Neural cell (in vitro differentiated cells): ENCODE measurements around the gene PAX2. TPM values are rescaled to one million over a fixed set of nuclear protein-coding genes. Genes with fewer than 3 reads are reported as not detected.

Source experiments
- H2AFZ ChIP-seq: fragments of 200-600, 300-800 bp; sonication (generic), shearing (Covaris generic); 2 replicates; pipeline ENCODE4 v1.6.0; 2014; ENCODE audit warnings: low read depth, mild to moderate bottlenecking, antibody characterized with exemption, low read length, moderate library complexity
- H3F3A ChIP-seq: fragments of 200-600 bp; shearing (Covaris generic); 2 replicates; pipeline ENCODE4 v1.6.1; 2016; ENCODE audit warnings: mild to moderate bottlenecking, moderate library complexity, mixed read lengths, antibody characterized with exemption, low read length; ENCODE audit not compliant: insufficient read depth, poor library complexity, severe bottlenecking
- H3K27ac ChIP-seq: fragments of 200-600, 300-800 bp; sonication (generic), shearing (Covaris generic); 2 replicates; pipeline ENCODE4 v1.5.1; 2014; ENCODE audit warnings: mild to moderate bottlenecking, low read length, moderate library complexity
- H3K27me3 ChIP-seq: fragments of 300-800, 200-600 bp; sonication (generic), shearing (Covaris generic); 2 replicates; pipeline ENCODE4 v1.6.0; 2014; ENCODE audit warnings: mild to moderate bottlenecking, low read depth, low read length, moderate library complexity; ENCODE audit not compliant: insufficient read depth
- H3K36me3 ChIP-seq: fragments of 300-800, 200-600 bp; sonication (generic), shearing (Covaris generic); 2 replicates; pipeline ENCODE4 v1.5.1; 2014; ENCODE audit warnings: mild to moderate bottlenecking, antibody characterized with exemption, low read length, moderate library complexity; ENCODE audit not compliant: insufficient read depth
- H3K4me2 ChIP-seq: fragments of 300-800, 200-600 bp; sonication (generic), shearing (Covaris generic); 2 replicates; pipeline ENCODE4 v1.6.0; 2014; ENCODE audit warnings: mild to moderate bottlenecking, low read length
- H3K4me3 ChIP-seq: fragments of 300-800, 200-600 bp; sonication (generic), shearing (Covaris generic); 2 replicates; pipeline ENCODE4 v1.5.1; 2014; ENCODE audit warnings: mild to moderate bottlenecking, low read length, moderate library complexity
- H3K79me2 ChIP-seq: fragments of 200-600 bp; shearing (Covaris generic); replicated peaks from 2 replicates; pipeline ENCODE4 v1.6.0; 2014; ENCODE audit warnings: mild to moderate bottlenecking, low read length, moderate library complexity; ENCODE audit not compliant: insufficient read depth
- H3K9ac ChIP-seq: fragments of 300-800, 200-600 bp; sonication (generic), shearing (Covaris generic); 2 replicates; pipeline ENCODE4 v1.6.1; 2016; ENCODE audit warnings: mild to moderate bottlenecking, low read length, mixed read lengths
- H3K9me2 ChIP-seq: fragments of 200-600 bp; shearing (Covaris generic); 2 replicates; pipeline ENCODE4 v1.6.1; 2016; ENCODE audit warnings: mild to moderate bottlenecking, low read length, mixed read lengths; ENCODE audit not compliant: insufficient read depth
- H3K9me3 ChIP-seq: fragments of 200-600, 300-800 bp; sonication (generic), shearing (Covaris generic); 2 replicates; pipeline ENCODE4 v1.6.1; 2016; ENCODE audit warnings: mild to moderate bottlenecking, mixed run types, low read length, moderate library complexity, mixed read lengths
- H4K20me1 ChIP-seq: fragments of 200-600 bp; shearing (Covaris generic); 2 replicates; pipeline ENCODE4 v1.6.1; 2016; ENCODE audit warnings: mild to moderate bottlenecking, mixed run types; ENCODE audit not compliant: insufficient read depth
- EP300 ChIP-seq: fragments of 450-650 bp; conservative IDR thresholded peaks from 2 replicates; pipeline ENCODE4 v1.6.1; 2014; ENCODE audit warnings: antibody characterized with exemption, mild to moderate bottlenecking, moderate library complexity; ENCODE audit not compliant: poor library complexity, severe bottlenecking
- EZH2 ChIP-seq: fragments of 200-600, 300-800 bp; shearing (Covaris generic), sonication (generic); IDR thresholded peaks from 2 replicates; pipeline ENCODE4 v1.6.1; 2014; ENCODE audit warnings: antibody characterized with exemption, low read length, borderline replicate concordance, mild to moderate bottlenecking; ENCODE audit not compliant: insufficient read depth, poor library complexity, severe bottlenecking
- MXI1 ChIP-seq: fragments of 450-650 bp; conservative IDR thresholded peaks from 2 replicates; pipeline ENCODE4 v1.6.1; 2014; ENCODE audit warnings: antibody characterized with exemption, mild to moderate bottlenecking; ENCODE audit not compliant: poor library complexity, severe bottlenecking
- POLR2AphosphoS5 ChIP-seq: IDR thresholded peaks from 2 replicates; pipeline ENCODE4 v1.6.1; 2012
- RAD21 ChIP-seq: fragments of 450-650 bp; conservative IDR thresholded peaks from 2 replicates; pipeline ENCODE4 v1.6.1; 2014; ENCODE audit warnings: antibody characterized with exemption, mild to moderate bottlenecking, moderate library complexity
- SMC3 ChIP-seq: fragments of 450-650 bp; conservative IDR thresholded peaks from 2 replicates; pipeline ENCODE4 v1.6.1; 2014; ENCODE audit warnings: antibody characterized with exemption, mild to moderate bottlenecking, moderate library complexity; ENCODE audit not compliant: poor library complexity
- TAF1 ChIP-seq: IDR thresholded peaks from 2 replicates; pipeline ENCODE4 v1.6.1; 2012; ENCODE audit warnings: low read depth
- polyA plus RNA-seq: library from polyadenylated mRNA; depleted of rRNA; stranded (reverse); fragments of >200 nt; gene quantifications from 2 replicates; pipeline ENCODE4 v1.2.3, GENCODE V29; 2014
- TF ChIP-seq, protein P1 (sequence below): IDR thresholded peaks from 2 replicates; pipeline ENCODE4 v1.6.1; 2012; ENCODE audit warnings: borderline replicate concordance
- TF ChIP-seq, protein P2 (sequence below): fragments of 450-650 bp; IDR thresholded peaks from 2 replicates; pipeline ENCODE4 v1.5.1; 2014; ENCODE audit warnings: antibody characterized with exemption, mild to moderate bottlenecking, moderate library complexity; ENCODE audit not compliant: poor library complexity, severe bottlenecking

Gene PAX2
- polyA plus RNA-seq, 1 donor from 2014 or later = not detected

GRCh38 chr10:100793055-100793454 lies 47.7 kb downstream of the PAX2 start:
- no peak overlapping the region for H3K4me2 ChIP-seq
- H3K9ac ChIP-seq = no peak overlapping the region
- no peaks in the 10 kb centered on the region for H3K27me3 ChIP-seq
- no peaks in the 10 kb centered on the region for H3K9me3 ChIP-seq
- H3F3A ChIP-seq = no peaks in the 10 kb centered on the region
- H3K79me2 ChIP-seq = no peaks in the 10 kb centered on the region
- no peak overlapping the region for H3K4me3 ChIP-seq
- H3K9me2 ChIP-seq = no peaks in the 10 kb centered on the region
- no peaks in the 10 kb centered on the region for H4K20me1 ChIP-seq
- H2AFZ ChIP-seq = no peak overlapping the region
- TF ChIP-seq EP300 (no peak), MXI1 (no peak), RAD21 (no peak), EZH2 (no peak), POLR2AphosphoS5 (no peak), SMC3 (no peak), TAF1 (no peak)
- TF ChIP-seq, protein P1, sequence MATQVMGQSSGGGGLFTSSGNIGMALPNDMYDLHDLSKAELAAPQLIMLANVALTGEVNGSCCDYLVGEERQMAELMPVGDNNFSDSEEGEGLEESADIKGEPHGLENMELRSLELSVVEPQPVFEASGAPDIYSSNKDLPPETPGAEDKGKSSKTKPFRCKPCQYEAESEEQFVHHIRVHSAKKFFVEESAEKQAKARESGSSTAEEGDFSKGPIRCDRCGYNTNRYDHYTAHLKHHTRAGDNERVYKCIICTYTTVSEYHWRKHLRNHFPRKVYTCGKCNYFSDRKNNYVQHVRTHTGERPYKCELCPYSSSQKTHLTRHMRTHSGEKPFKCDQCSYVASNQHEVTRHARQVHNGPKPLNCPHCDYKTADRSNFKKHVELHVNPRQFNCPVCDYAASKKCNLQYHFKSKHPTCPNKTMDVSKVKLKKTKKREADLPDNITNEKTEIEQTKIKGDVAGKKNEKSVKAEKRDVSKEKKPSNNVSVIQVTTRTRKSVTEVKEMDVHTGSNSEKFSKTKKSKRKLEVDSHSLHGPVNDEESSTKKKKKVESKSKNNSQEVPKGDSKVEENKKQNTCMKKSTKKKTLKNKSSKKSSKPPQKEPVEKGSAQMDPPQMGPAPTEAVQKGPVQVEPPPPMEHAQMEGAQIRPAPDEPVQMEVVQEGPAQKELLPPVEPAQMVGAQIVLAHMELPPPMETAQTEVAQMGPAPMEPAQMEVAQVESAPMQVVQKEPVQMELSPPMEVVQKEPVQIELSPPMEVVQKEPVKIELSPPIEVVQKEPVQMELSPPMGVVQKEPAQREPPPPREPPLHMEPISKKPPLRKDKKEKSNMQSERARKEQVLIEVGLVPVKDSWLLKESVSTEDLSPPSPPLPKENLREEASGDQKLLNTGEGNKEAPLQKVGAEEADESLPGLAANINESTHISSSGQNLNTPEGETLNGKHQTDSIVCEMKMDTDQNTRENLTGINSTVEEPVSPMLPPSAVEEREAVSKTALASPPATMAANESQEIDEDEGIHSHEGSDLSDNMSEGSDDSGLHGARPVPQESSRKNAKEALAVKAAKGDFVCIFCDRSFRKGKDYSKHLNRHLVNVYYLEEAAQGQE = no peak
- TF ChIP-seq, protein P2, sequence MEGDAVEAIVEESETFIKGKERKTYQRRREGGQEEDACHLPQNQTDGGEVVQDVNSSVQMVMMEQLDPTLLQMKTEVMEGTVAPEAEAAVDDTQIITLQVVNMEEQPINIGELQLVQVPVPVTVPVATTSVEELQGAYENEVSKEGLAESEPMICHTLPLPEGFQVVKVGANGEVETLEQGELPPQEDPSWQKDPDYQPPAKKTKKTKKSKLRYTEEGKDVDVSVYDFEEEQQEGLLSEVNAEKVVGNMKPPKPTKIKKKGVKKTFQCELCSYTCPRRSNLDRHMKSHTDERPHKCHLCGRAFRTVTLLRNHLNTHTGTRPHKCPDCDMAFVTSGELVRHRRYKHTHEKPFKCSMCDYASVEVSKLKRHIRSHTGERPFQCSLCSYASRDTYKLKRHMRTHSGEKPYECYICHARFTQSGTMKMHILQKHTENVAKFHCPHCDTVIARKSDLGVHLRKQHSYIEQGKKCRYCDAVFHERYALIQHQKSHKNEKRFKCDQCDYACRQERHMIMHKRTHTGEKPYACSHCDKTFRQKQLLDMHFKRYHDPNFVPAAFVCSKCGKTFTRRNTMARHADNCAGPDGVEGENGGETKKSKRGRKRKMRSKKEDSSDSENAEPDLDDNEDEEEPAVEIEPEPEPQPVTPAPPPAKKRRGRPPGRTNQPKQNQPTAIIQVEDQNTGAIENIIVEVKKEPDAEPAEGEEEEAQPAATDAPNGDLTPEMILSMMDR = no peak
- H3K36me3 ChIP-seq = no peaks in the 10 kb centered on the region
- no peak overlapping the region for H3K27ac ChIP-seq

DNA sequence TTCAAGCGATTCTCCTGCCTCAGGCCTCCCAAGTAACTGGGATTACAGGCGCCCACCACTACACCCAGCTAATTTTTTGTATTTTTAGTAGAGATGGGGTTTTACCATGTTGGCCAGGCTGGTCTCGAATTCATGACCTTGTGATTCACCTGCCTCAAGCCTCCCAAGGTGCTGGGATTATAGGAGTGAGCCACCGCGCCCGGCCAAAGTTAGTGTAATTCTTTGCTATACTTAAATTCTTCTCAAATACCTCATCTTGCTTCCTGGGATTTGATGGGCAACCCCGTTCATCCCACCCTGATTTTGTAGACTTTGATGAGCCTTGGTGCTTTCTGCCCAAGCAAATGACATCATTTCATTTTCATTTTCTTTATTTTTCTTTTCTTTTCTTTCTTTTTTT lies 54.5 kb downstream of the PAX2 start:
- no peak for TF ChIP-seq EZH2
- no peak for TF ChIP-seq RAD21
- TF ChIP-seq EP300 = no peak
- TF ChIP-seq POLR2AphosphoS5 = no peak
- TF ChIP-seq, protein P2 = no peak
- TF ChIP-seq TAF1 = no peak
- TF ChIP-seq MXI1 = no peak
- TF ChIP-seq SMC3 = no peak
- TF ChIP-seq, protein P1 = no peak

More for the DNA sequence above, 54.5 kb downstream of the PAX2 start:
- Histone ChIP-seq H3K4me3 (no peak overlapping the region), H3K9me3 (no peaks in the 10 kb centered on the region), H3K27me3 (peaks cover 14% of the 10 kb centered on the region), H3K9ac (no peak overlapping the region), H2AFZ (no peak overlapping the region), H4K20me1 (no peaks in the 10 kb centered on the region), H3K9me2 (no peaks in the 10 kb centered on the region), H3K79me2 (no peaks in the 10 kb centered on the region), H3F3A (no peaks in the 10 kb centered on the region), H3K4me2 (no peak overlapping the region), H3K36me3 (no peaks in the 10 kb centered on the region), H3K27ac (no peak overlapping the region)
